Measurements from ENCODE around the gene IQSEC3. TPM values are rescaled to one million over a fixed set of nuclear protein-coding genes. Genes with fewer than 3 reads are reported as not detected.
"Not testable (repeated sequence)": the region's sequence is repeated elsewhere in the genome, so short reads cannot be mapped to it uniquely, and the experiment has no call there.

Gene IQSEC3
- total RNA-seq, 2 experiments from 2014 or later: 0.86 to 1.0 TPM

- CTCF ChIA-PET: no interaction called here
- no peak overlapping the region for H3K4me3 Mint-ChIP-seq
- peaks cover 39% of the 10 kb centered on the region for H3K27me3 Mint-ChIP-seq (ENCODE audit: low read depth)
- no peaks in the 10 kb centered on the region for H3K36me3 Mint-ChIP-seq (ENCODE audit: low read depth)
- H3K9me3 Mint-ChIP-seq: no peaks in the 10 kb centered on the region
- intact Hi-C loops (cut with micrococcal nuclease): no loop called here
- H3K27ac Mint-ChIP-seq: no peak overlapping the region
- no peak for DNase-seq
- peaks cover 2% of the 10 kb centered on the region for H3K4me1 Mint-ChIP-seq (ENCODE audit: low read depth)
Observed at GRCh38 chr12:210277-211141, 143.9 kb downstream of the IQSEC3 start.

GRCh38 chr12:211142-211465, 144.5 kb downstream of the IQSEC3 start:
- no peaks in the 10 kb centered on the region for H3K36me3 Mint-ChIP-seq (ENCODE audit: low read depth)
- H3K27me3 Mint-ChIP-seq (ENCODE audit: low read depth): peaks cover 34% of the 10 kb centered on the region
- peaks cover 2% of the 10 kb centered on the region for H3K4me1 Mint-ChIP-seq (ENCODE audit: low read depth)
- CTCF ChIA-PET: no interaction called here
- H3K9me3 Mint-ChIP-seq: no peaks in the 10 kb centered on the region
- H3K4me3 Mint-ChIP-seq: no peak overlapping the region
- intact Hi-C loops (cut with micrococcal nuclease): no loop called here
- no peak for DNase-seq
- H3K27ac Mint-ChIP-seq: no peak overlapping the region

- CTCF ChIA-PET: interaction anchor here (0.7 kb wide), 1 partner anchor 10 kb away, joined by 3 read pairs; no protein-coding TSS in a partner anchor
- intact Hi-C loops (cut with micrococcal nuclease): no loop called here
- Mint-ChIP-seq H3K4me3 (no peak overlapping the region), H3K9me3 (no peaks in the 10 kb centered on the region), H3K36me3 (ENCODE audit: low read depth) (no peaks in the 10 kb centered on the region), H3K27ac (no peak overlapping the region), H3K27me3 (ENCODE audit: low read depth) (peaks cover 33% of the 10 kb centered on the region), H3K4me1 (ENCODE audit: low read depth) (peaks cover 2% of the 10 kb centered on the region)
- DNase-seq: no peak
Observed at GRCh38 chr12:211639-212414, 145.3 kb downstream of the IQSEC3 start.

- no peak for DNase-seq
- intact Hi-C loops (cut with micrococcal nuclease): no loop called here
- Mint-ChIP-seq H3K27ac (no peak overlapping the region), H3K27me3 (ENCODE audit: low read depth) (peaks cover 31% of the 10 kb centered on the region), H3K9me3 (no peaks in the 10 kb centered on the region), H3K36me3 (ENCODE audit: low read depth) (no peaks in the 10 kb centered on the region), H3K4me1 (ENCODE audit: low read depth) (peaks cover 2% of the 10 kb centered on the region), H3K4me3 (no peak overlapping the region)
- CTCF ChIA-PET: interaction anchor here (0.7 kb wide), 1 partner anchor 9 kb away, joined by 3 read pairs; no protein-coding TSS in a partner anchor
Observed at GRCh38 chr12:212415-212714, 145.8 kb downstream of the IQSEC3 start.

GRCh38 chr12:212715-213526, 146.4 kb downstream of the IQSEC3 start:
- CTCF ChIA-PET: no interaction called here
- Mint-ChIP-seq H3K36me3 (ENCODE audit: low read depth) (no peaks in the 10 kb centered on the region), H3K27me3 (ENCODE audit: low read depth) (peaks cover 28% of the 10 kb centered on the region), H3K9me3 (no peaks in the 10 kb centered on the region), H3K27ac (no peak overlapping the region), H3K4me3 (no peak overlapping the region), H3K4me1 (ENCODE audit: low read depth) (peaks cover 2% of the 10 kb centered on the region)
- intact Hi-C loops (cut with micrococcal nuclease): no loop called here
- DNase-seq: no peak

GRCh38 chr12:213527-213932, 147.0 kb downstream of the IQSEC3 start:
- H3K4me1 Mint-ChIP-seq (ENCODE audit: low read depth): peaks cover 2% of the 10 kb centered on the region
- CTCF ChIA-PET: interaction anchor here (1.3 kb wide), 1 partner anchor 60 kb away, joined by 3 read pairs; no protein-coding TSS in a partner anchor

GRCh38 chr12:214003-214741, 147.6 kb downstream of the IQSEC3 start, which contains the start of gene SLC6A12:
Gene SLC6A12 (minus strand): TSS chr12:214157. CDS start chr12:209986, 4,171 bp downstream.
- H3K27ac Mint-ChIP-seq: no peak within 1 kb of the TSS
- no peak for DNase-seq
- H3K9me3 Mint-ChIP-seq: no peaks in the 10 kb centered on the region
- H3K36me3 Mint-ChIP-seq (ENCODE audit: low read depth): no peaks in the 10 kb centered on the region
- peaks cover 21% of the 10 kb centered on the region for H3K27me3 Mint-ChIP-seq (ENCODE audit: low read depth)
- H3K4me3 Mint-ChIP-seq: no peak within 1 kb of the TSS
- intact Hi-C loops (cut with micrococcal nuclease): no loop called here
- H3K4me1 Mint-ChIP-seq (ENCODE audit: low read depth): peaks cover 2% of the 10 kb centered on the region
- CTCF ChIA-PET: interaction anchor here (1.3 kb wide), 1 partner anchor 61 kb away, joined by 3 read pairs; no protein-coding TSS in a partner anchor

More at GRCh38 chr12:213527-213932, 147.0 kb downstream of the IQSEC3 start:
- DNase-seq: no peak
- no peak overlapping the region for H3K27ac Mint-ChIP-seq
- H3K36me3 Mint-ChIP-seq (ENCODE audit: low read depth): no peaks in the 10 kb centered on the region
- no peaks in the 10 kb centered on the region for H3K9me3 Mint-ChIP-seq
- H3K27me3 Mint-ChIP-seq (ENCODE audit: low read depth): peaks cover 25% of the 10 kb centered on the region
- intact Hi-C loops (cut with micrococcal nuclease): no loop called here
- H3K4me3 Mint-ChIP-seq: no peak overlapping the region

GRCh38 chr12:215116-215515, 148.5 kb downstream of the IQSEC3 start:
- Mint-ChIP-seq H3K4me1 (ENCODE audit: low read depth) (peaks cover 2% of the 10 kb centered on the region), H3K27ac (no peak overlapping the region), H3K36me3 (ENCODE audit: low read depth) (no peaks in the 10 kb centered on the region), H3K27me3 (ENCODE audit: low read depth) (peaks cover 20% of the 10 kb centered on the region), H3K9me3 (no peaks in the 10 kb centered on the region), H3K4me3 (no peak overlapping the region)
- intact Hi-C loops (cut with micrococcal nuclease): no loop called here
- DNase-seq: no peak
- CTCF ChIA-PET: no interaction called here

- H3K36me3 Mint-ChIP-seq (ENCODE audit: low read depth); H3K4me3 Mint-ChIP-seq; H3K4me1 Mint-ChIP-seq (ENCODE audit: low read depth); DNase-seq; intact Hi-C loops (cut with micrococcal nuclease); H3K9me3 Mint-ChIP-seq; H3K27ac Mint-ChIP-seq: not testable (repeated sequence)
- H3K27me3 Mint-ChIP-seq (ENCODE audit: low read depth): peaks cover 17% of the 10 kb centered on the region
- CTCF ChIA-PET: interaction anchor here (0.7 kb wide), 1 partner anchor 26 kb away, joined by 4 read pairs; no protein-coding TSS in a partner anchor
Observed at GRCh38 chr12:217029-217428, 150.5 kb downstream of the IQSEC3 start.

- CTCF ChIA-PET: interaction anchor here (0.6 kb wide), 1 partner anchor 116 kb away, joined by 3 read pairs; no protein-coding TSS in a partner anchor
- H3K4me1 Mint-ChIP-seq (ENCODE audit: low read depth): no peaks in the 10 kb centered on the region
- H3K27me3 Mint-ChIP-seq (ENCODE audit: low read depth): peaks cover 7% of the 10 kb centered on the region
- intact Hi-C loops (cut with micrococcal nuclease): no loop called here
- H3K4me3 Mint-ChIP-seq: no peak overlapping the region
- no peak for DNase-seq
- H3K36me3 Mint-ChIP-seq (ENCODE audit: low read depth): no peaks in the 10 kb centered on the region
- no peaks in the 10 kb centered on the region for H3K9me3 Mint-ChIP-seq
- H3K27ac Mint-ChIP-seq: no peak overlapping the region
Observed at GRCh38 chr12:218221-218620, 151.7 kb downstream of the IQSEC3 start.

- intact Hi-C loops (cut with micrococcal nuclease): no loop called here
- DNase-seq: no peak
- H3K4me1 Mint-ChIP-seq (ENCODE audit: low read depth): no peaks in the 10 kb centered on the region
- no peak overlapping the region for H3K27ac Mint-ChIP-seq
- no peak overlapping the region for H3K4me3 Mint-ChIP-seq
- H3K27me3 Mint-ChIP-seq (ENCODE audit: low read depth): peaks cover 3% of the 10 kb centered on the region
- H3K9me3 Mint-ChIP-seq: no peaks in the 10 kb centered on the region
- H3K36me3 Mint-ChIP-seq (ENCODE audit: low read depth): no peaks in the 10 kb centered on the region
- CTCF ChIA-PET: interaction anchor here (0.6 to 1.6 kb wide), 6 partner anchors 14 to 183 kb away, joined by 3 to 8 read pairs (median 4); no protein-coding TSS in a partner anchor
Observed at GRCh38 chr12:218728-219590, 152.4 kb downstream of the IQSEC3 start.
